GM12865 (cell line): ENCODE results near the gene SNTA1.
"Not testable (repeated sequence)": the region's sequence is repeated elsewhere in the genome, so short reads cannot be mapped to it uniquely, and the experiment has no call there.

Source experiments
- DNase-seq: peaks from one replicate; pipeline ENCODE4 v3.0.0; 2010; ENCODE audit warnings: low read depth
- H3K4me3 ChIP-seq: 2 replicates; pipeline ENCODE4 v1.5.1; 2011; ENCODE audit warnings: mild to moderate bottlenecking, low read depth, low read length, control low read depth
- TF ChIP-seq, protein P1 (sequence below): IDR thresholded peaks from 2 replicates; pipeline ENCODE4 v1.5.1; 2011; ENCODE audit warnings: low read length, control low read depth, low read depth, inconsistent platforms; ENCODE audit not compliant: insufficient read depth; ENCODE audit errors: missing control alignments

The SNTA1 gene

DNA sequence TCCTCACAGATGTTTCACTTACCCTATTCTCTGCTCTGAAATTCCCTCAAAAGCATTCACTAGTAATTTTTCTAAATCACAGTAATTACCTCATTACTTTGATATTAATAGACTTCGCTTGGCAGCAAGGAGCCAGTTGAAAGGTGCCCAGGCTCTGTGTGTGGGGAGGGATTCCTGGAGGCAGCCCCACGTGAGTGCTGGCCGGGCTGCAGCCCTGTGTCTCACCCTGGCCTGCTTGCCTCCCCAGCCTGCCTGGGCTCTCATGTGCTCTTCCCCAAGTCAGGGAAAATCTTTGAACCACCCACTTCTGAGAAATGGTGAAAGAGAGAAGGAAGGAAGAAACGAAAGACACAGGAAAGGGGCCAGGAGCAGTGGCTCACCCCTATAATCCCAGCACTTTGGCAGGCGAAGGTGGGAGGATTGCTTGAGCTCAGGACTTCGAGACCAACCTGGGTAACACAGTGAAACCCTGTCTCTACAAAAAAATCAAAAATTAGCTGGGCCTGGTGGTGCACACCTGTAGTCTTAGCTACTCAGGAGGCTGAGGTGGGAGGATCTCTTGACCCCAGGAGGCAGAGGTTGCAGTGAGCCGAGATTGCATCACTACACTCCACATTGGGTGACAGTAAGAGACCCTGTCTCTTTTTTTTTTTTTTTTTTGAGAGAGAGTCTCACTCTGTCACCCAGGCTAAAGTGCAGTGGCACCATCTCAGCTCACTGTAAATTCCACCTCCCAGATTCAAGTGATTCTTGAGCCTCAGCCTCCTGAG lies 20.0 kb upstream of the SNTA1 start:
- TF ChIP-seq, protein P1, sequence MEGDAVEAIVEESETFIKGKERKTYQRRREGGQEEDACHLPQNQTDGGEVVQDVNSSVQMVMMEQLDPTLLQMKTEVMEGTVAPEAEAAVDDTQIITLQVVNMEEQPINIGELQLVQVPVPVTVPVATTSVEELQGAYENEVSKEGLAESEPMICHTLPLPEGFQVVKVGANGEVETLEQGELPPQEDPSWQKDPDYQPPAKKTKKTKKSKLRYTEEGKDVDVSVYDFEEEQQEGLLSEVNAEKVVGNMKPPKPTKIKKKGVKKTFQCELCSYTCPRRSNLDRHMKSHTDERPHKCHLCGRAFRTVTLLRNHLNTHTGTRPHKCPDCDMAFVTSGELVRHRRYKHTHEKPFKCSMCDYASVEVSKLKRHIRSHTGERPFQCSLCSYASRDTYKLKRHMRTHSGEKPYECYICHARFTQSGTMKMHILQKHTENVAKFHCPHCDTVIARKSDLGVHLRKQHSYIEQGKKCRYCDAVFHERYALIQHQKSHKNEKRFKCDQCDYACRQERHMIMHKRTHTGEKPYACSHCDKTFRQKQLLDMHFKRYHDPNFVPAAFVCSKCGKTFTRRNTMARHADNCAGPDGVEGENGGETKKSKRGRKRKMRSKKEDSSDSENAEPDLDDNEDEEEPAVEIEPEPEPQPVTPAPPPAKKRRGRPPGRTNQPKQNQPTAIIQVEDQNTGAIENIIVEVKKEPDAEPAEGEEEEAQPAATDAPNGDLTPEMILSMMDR, result no peak
- DNase-seq, result no peak
- no peak overlapping the region for H3K4me3 ChIP-seq

DNA sequence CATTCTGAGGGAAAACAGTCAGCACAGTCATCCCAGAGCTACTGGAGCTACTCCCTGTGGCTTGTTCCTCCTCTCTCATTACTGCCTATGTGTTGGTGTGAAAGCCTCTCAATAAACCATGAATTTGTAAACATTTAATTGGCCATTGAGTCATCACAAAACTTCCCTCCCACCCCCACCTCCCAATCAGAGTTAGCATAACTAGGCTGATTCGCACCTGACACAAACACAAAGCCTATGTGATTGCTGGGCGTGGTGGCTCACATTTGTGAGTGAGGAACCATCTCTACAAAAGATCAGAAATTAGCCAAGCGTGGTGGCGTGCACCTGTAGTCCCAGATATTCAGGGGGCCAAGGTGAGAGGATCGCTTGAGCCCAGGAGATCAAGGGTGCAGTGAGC lies 17.1 kb upstream of the SNTA1 start:
- no peak overlapping the region for H3K4me3 ChIP-seq
- no peak for DNase-seq
- TF ChIP-seq, protein P1, result no peak

DNA sequence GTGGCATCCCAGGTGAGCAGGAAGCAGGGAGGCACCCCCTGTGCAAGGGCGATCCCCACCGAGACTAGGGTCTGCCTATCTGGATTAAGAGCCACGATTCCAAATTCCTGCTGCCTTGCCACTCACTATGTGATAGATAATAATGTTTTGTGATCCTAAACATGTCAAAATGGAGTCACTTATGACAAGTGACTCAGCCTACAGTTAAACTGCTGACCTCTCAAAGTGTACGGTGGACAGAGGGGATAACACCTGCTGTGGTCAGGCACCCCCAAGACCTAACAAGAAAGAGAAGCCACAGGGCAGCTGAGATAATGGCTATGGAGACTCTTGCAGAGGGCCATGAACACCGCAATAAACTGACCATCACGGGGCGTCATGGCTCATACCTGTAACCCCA lies 16.0 kb upstream of the SNTA1 start:
- TF ChIP-seq, protein P1, result no peak
- no peak overlapping the region for H3K4me3 ChIP-seq
- DNase-seq, result no peak

DNA sequence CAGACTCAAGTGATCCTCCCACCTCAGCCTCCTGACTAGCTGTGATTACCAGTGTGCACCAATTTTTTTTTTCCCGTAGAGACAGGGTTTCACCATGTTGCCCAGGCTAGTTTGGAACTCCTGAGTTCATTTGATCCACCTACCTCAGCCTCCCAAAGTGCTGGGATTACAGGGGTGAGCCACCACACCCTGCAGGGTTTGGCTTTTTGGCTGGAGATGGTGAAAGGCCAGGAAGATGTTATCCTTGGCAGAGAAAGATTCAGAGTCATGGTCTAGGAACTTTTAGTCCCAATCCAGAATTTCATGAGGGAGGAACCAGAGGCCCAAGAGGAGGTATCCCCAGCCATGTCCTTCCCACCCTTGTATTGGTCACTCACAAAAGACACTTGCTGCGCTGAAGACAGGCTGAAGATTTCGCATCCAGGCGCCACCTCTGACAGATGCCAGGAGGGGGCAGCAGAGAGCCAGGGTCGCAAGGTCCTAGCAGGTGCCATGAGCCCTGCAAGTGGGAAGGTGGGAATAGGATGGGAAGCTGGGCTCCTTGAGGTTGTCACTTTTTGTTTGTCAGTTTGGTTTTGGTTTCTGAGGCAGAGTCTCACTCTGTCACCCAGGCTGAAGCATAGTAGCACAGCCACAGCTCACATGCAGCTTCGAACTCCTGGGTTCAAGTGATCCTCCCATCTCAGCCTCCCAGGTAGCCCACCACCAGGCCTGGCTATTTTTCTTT lies 13.5 kb upstream of the SNTA1 start:
- DNase-seq, result peak; percentile 87
- TF ChIP-seq, protein P1, result peak; percentile 98
- H3K4me3 ChIP-seq, result not testable (repeated sequence)

DNA sequence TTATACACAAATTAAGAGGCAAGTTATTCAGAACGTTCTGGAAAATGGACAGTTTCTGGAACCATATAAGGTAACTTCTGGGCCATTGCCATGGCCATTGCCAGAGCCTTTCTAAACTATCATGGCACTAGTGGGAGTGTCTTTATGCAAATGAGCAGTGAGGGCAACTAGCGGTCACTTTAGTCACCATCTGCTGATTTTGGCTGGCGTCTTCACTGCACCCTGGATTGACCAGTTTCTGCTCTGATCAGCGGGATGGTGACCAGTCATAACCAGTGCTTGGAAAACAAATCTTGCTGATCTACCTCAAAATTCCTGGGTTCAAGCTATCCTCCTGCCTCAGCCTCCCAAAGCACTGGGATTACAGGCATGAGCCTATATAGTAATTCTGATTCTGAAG lies 7.3 kb upstream of the SNTA1 start:
- no peak for DNase-seq
- TF ChIP-seq, protein P1, result no peak
- no peak overlapping the region for H3K4me3 ChIP-seq

DNA sequence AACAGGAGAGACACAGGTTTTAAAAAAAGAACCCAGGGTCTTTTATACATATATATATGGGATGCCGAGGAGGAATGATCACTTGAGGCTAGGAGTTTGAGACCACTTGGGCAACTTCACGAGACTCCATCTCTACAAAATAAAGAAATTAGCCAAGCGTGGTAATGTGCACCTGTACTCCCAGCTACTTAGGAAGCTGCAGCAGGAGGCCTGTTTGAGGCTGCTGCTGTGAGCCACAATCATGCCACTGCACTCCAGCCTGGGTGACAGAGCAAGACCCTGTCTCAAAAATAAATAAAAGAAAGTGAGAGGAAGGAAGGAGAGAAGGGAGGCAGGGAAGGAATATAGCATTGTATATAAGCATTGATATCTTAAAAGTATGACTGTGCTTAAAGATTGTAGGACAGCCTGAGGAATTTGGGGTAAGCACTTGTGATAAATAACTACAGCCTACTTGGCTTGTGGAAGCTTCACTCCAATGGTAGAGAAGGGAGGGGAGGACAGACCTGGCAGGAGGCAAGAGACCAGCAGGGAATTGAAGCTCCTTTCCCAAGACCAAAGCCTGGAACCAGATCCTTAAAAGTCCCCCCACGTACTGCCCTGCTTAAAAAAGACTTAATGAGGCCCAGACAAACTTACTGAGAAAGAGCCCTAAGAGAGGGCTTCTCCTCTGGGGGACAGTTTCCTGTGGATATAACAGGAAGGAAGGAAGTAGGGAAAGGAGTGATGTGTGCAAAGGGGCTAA lies 2.5 kb upstream of the SNTA1 start:
- H3K4me3 ChIP-seq, result no peak overlapping the region
- TF ChIP-seq, protein P1, result no peak
- DNase-seq, result no peak
